Ishikawa (cell line): ENCODE results near the gene LRRC49.

ENCODE experiments used
- CREB1 ChIP-seq: IDR thresholded peaks from 2 replicates; pipeline ENCODE4 v1.6.1; 2012; ENCODE audit warnings: low read depth
- MAX ChIP-seq: IDR thresholded peaks from 2 replicates; pipeline ENCODE4 v1.6.1; 2012
- YY1 ChIP-seq: IDR thresholded peaks from 2 replicates; pipeline ENCODE4 v1.6.1; 2012; ENCODE audit warnings: low read depth

GRCh38 chr15:71011503-71012155, 119.0 kb downstream of the LRRC49 start:
- TF ChIP-seq YY1 = no peak
- no peak for TF ChIP-seq CREB1
- TF ChIP-seq MAX = no peak
